PFSK-1 (cell line): ENCODE data around the gene PPP1R1A.

Experiments
- POLR2AphosphoS5 ChIP-seq: IDR thresholded peaks from 2 replicates; pipeline ENCODE4 v1.6.1; 2012; ENCODE audit warnings: low read depth, mild to moderate bottlenecking, control low read depth, low read length, moderate library complexity
- SIN3A ChIP-seq: IDR thresholded peaks from 2 replicates; pipeline ENCODE4 v1.6.1; 2012; ENCODE audit warnings: mild to moderate bottlenecking, low read length, moderate library complexity, borderline replicate concordance; ENCODE audit not compliant: insufficient read depth
- TAF1 ChIP-seq: IDR thresholded peaks from 2 replicates; pipeline ENCODE4 v1.6.1; 2012; ENCODE audit warnings: low read length, control low read depth, borderline replicate concordance; ENCODE audit not compliant: insufficient read depth
- TF ChIP-seq, protein P1 (sequence below), 2 experiments: IDR thresholded peaks; 2 replicates each; pipeline versions ENCODE4 v1.6.1 to v1.8.0; 2011 to 2012; ENCODE audit warnings: low read depth in 2 of 2, low read length in 2 of 2, control low read depth in 1 of 2, inconsistent platforms in 1 of 2, mild to moderate bottlenecking in 1 of 2, moderate library complexity in 1 of 2; ENCODE audit not compliant: insufficient read depth in 1 of 2

DNA sequence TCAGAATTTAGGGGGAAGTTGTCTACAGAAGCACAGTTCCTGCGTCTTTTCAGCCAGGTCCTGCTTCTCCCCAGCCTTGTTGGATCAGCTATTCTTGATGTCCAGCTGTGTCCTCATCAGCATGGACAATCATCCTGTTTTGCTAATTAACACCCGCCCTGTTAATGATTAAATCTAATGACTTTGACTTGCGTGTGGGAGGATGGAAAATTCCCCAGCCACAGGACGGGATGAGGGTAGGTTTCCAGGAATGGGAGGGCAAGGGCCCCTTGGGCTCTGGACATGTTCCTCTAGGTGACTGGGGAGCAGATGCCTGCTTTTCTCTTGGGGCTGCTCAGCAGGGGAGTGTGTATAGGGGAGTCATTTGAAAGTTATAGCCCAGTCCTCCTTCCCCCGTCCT lies 5.3 kb upstream of the PPP1R1A start:
- TF ChIP-seq TAF1 (no peak), POLR2AphosphoS5 (no peak), SIN3A (no peak)
- TF ChIP-seq, protein P1, sequence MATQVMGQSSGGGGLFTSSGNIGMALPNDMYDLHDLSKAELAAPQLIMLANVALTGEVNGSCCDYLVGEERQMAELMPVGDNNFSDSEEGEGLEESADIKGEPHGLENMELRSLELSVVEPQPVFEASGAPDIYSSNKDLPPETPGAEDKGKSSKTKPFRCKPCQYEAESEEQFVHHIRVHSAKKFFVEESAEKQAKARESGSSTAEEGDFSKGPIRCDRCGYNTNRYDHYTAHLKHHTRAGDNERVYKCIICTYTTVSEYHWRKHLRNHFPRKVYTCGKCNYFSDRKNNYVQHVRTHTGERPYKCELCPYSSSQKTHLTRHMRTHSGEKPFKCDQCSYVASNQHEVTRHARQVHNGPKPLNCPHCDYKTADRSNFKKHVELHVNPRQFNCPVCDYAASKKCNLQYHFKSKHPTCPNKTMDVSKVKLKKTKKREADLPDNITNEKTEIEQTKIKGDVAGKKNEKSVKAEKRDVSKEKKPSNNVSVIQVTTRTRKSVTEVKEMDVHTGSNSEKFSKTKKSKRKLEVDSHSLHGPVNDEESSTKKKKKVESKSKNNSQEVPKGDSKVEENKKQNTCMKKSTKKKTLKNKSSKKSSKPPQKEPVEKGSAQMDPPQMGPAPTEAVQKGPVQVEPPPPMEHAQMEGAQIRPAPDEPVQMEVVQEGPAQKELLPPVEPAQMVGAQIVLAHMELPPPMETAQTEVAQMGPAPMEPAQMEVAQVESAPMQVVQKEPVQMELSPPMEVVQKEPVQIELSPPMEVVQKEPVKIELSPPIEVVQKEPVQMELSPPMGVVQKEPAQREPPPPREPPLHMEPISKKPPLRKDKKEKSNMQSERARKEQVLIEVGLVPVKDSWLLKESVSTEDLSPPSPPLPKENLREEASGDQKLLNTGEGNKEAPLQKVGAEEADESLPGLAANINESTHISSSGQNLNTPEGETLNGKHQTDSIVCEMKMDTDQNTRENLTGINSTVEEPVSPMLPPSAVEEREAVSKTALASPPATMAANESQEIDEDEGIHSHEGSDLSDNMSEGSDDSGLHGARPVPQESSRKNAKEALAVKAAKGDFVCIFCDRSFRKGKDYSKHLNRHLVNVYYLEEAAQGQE (IDR thresholded peaks at IDR 0.05; ENCODE audit: insufficient read depth in 1 of 2, low read depth in 2 of 2, low read length in 2 of 2): no peak
